Measurements from ENCODE around the gene RGS3.

RGS3 gene

GRCh38 chr9:113582698-113583200 lies 119.2 kb downstream of the RGS3 start:
- DNase-seq (ENCODE audit: low read depth), result peak; percentile 59
- H3K4me3 ChIP-seq (ENCODE audit: low read depth, low read length), result peak overlapping the region; percentile 23
- TF ChIP-seq CTCF (IDR thresholded peaks at IDR 0.05; ENCODE audit: insufficient read depth, low read depth, low read length, missing control alignments), result no peak

GRCh38 chr9:113583511-113584427 lies 120.2 kb downstream of the RGS3 start:
- TF ChIP-seq CTCF (IDR thresholded peaks at IDR 0.05; ENCODE audit: insufficient read depth, low read depth, low read length, missing control alignments), result no peak
- no peak for DNase-seq (ENCODE audit: low read depth)
- H3K4me3 ChIP-seq (ENCODE audit: low read depth, low read length), result no peak overlapping the region

GRCh38 chr9:113584428-113585084 lies 121.0 kb downstream of the RGS3 start:
- H3K4me3 ChIP-seq (ENCODE audit: low read depth, low read length), result no peak overlapping the region
- no peak for DNase-seq (ENCODE audit: low read depth)
- TF ChIP-seq CTCF (IDR thresholded peaks at IDR 0.05; ENCODE audit: insufficient read depth, low read depth, low read length, missing control alignments), result no peak

- H3K4me3 ChIP-seq (ENCODE audit: low read depth, low read length), result no peak overlapping the region
- TF ChIP-seq CTCF (IDR thresholded peaks at IDR 0.05; ENCODE audit: insufficient read depth, low read depth, low read length, missing control alignments), result no peak
- no peak for DNase-seq (ENCODE audit: low read depth)
Observed at GRCh38 chr9:113585085-113585442, 121.5 kb downstream of the RGS3 start.

- H3K4me3 ChIP-seq (ENCODE audit: low read depth, low read length), result no peak overlapping the region
- no peak for TF ChIP-seq CTCF (IDR thresholded peaks at IDR 0.05; ENCODE audit: insufficient read depth, low read depth, low read length, missing control alignments)
- DNase-seq (ENCODE audit: low read depth), result no peak
Observed at GRCh38 chr9:113585555-113585954, 122.0 kb downstream of the RGS3 start.

- no peak overlapping the region for H3K4me3 ChIP-seq (ENCODE audit: low read depth, low read length)
- TF ChIP-seq CTCF (IDR thresholded peaks at IDR 0.05; ENCODE audit: insufficient read depth, low read depth, low read length, missing control alignments), result no peak
- no peak for DNase-seq (ENCODE audit: low read depth)
Observed at GRCh38 chr9:113587471-113588031, 124.0 kb downstream of the RGS3 start.
